ENCODE data around the gene BIVM. TPM values are rescaled to one million over a fixed set of nuclear protein-coding genes. Genes with fewer than 3 reads are reported as not detected.

The BIVM gene
- polyA plus RNA-seq, 2 of the 4 experiments (the other 2 are of a cell fraction), result 7.4 to 14.7 TPM

DNA sequence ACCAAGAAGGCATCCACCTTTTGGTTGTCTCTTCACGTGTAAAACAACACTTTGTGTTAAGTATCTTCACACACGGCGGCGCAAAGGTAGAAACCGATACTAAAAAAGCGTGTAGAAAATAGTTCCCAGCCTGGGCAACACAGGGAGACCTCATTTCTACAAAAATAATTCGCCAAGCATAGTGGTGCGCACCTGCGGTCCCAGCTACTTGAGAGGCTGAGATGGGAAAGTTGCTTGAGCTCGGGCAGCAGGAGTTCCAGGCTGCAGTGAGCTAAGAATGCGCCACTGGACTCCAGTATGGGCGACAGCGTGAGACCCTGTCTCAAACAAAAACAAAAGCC, 46.3 kb downstream of the BIVM start:
- ChIA-PET CTCF (interaction anchor here (0.7 to 3.6 kb wide), 10 partner anchors 10 to 265 kb away, joined by 3 to 12 read pairs (median 4); partner anchors contain the start of gene TEX30), POLR2A (interaction anchor here (0.6 to 2.5 kb wide), 11 partner anchors 8 to 253 kb away, joined by 3 to 23 read pairs (median 4); partner anchors contain the start of genes TEX30 and TPP2)
- FAIRE-seq (no peak), DNase-seq (ENCODE audit: low read depth in 1 of 2, low spot score in 1 of 2) (no peak), ATAC-seq (peak; percentile 51 to 64; a peak in 5 of 6 replicates)
- peaks cover 8% of the 10 kb centered on the region; the same call in 1 of the 3 replicates for H3K4me1 ChIP-seq
- TF ChIP-seq BHLHE40 (IDR thresholded peaks at IDR 0.05; ENCODE audit: low read depth, low read length) (no peak), POLR2A (IDR thresholded peaks at IDR 0.05; ENCODE audit: low read length) (no peak), FOSB (CRISPR knock-in tag; IDR thresholded peaks at IDR 0.05) (no peak)
- H3K4me3 ChIP-seq, result peak overlapping the region; percentile 99
- H3K27ac ChIP-seq, result peak overlapping the region; percentile 84 to 96
- no peaks in the 10 kb centered on the region for H3K9me3 ChIP-seq
- 24% methylated on average over 6 of the region's 13 CpGs for WGBS (ENCODE audit: missing lambda C conversion rate)
- H3K4me2 ChIP-seq, result peak overlapping the region; percentile 95

DNA sequence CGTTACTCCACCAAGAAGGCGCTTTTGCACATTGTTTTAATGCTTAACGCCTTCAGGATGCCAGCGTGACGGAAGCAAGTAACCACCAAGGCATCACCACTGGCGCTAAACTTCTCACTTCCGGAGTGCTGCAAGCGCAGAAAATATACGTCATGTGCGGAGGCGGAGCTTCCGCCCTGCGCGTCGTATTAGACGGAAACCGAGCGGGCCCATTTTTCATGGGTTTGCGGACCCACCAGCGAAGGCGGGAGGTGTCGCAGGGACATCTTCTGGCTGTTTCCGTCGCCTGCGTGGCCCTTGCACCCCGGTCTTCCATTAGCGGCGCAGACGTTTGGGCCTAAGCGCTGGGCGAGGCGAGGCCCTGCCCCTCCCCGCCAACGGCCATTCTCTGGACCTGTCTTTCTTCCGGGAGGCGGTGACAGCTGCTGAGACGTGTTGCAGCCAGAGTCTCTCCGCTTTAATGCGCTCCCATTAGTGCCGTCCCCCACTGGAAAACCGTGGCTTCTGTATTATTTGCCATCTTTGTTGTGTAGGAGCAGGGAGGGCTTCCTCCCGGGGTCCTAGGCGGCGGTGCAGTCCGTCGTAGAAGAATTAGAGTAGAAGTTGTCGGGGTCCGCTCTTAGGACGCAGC, 46.8 kb downstream of the BIVM start, which contains the start of gene ERCC5:
ERCC5 (plus strand) TSS at position 403 of the 631 bp plus-strand sequence. CDS start 235 bp downstream, outside the sequence.
- DNase-seq (ENCODE audit: low read depth in 1 of 2, low spot score in 1 of 2), result peak; percentile 28 to 95
- Histone ChIP-seq H3K27ac (peak within 1 kb of the TSS; percentile 84 to 96), H3K4me3 (peak within 1 kb of the TSS; percentile 99), H3K9me3 (no peaks in the 10 kb centered on the region), H3K4me1 (peaks cover 8% of the 10 kb centered on the region; the same call in 1 of the 3 replicates), H3K4me2 (peak within 1 kb of the TSS; percentile 95)
- no peak for FAIRE-seq
- ChIA-PET CTCF (interaction anchor here (0.7 to 3.6 kb wide), 10 partner anchors 9 to 266 kb away, joined by 3 to 12 read pairs (median 4); partner anchors contain the start of gene TEX30), POLR2A (interaction anchor here (0.6 to 2.5 kb wide), 13 partner anchors 9 to 267 kb away, joined by 3 to 23 read pairs (median 4); partner anchors contain the start of genes TEX30 and TPP2)
- peak; percentile 94 to 96 for ATAC-seq
- WGBS (ENCODE audit: missing lambda C conversion rate), result 0% methylated on average over 13 of the region's 49 CpGs
- TF ChIP-seq ZSCAN20 (CRISPR knock-in tag; IDR thresholded peaks at IDR 0.05) (no peak), TP53 (CRISPR knock-in tag; IDR thresholded peaks at IDR 0.05) (no peak), HEYL (CRISPR knock-in tag; IDR thresholded peaks at IDR 0.05) (no peak), KDM1A (IDR thresholded peaks at IDR 0.05; ENCODE audit: low read depth) (peak; percentile 35; the same call in 1 of the 2 replicates), MAFK (IDR thresholded peaks at IDR 0.05; ENCODE audit: partially characterized antibody) (no peak), EHMT2 (IDR thresholded peaks at IDR 0.05; ENCODE audit: low read depth) (no peak), POLR2AphosphoS2 (conservative IDR thresholded peaks at IDR 0.05; ENCODE audit: low read length) (no peak), GATA3 (IDR thresholded peaks at IDR 0.05; ENCODE audit: borderline replicate concordance) (peak; percentile 20; the same call in 1 of the 2 replicates), SMC3 (IDR thresholded peaks at IDR 0.05) (0 out of 3 replicates have a peak, but pooled peaks have one; percentile 14), NR3C1 (IDR thresholded peaks at IDR 0.05) (no peak), MYC (IDR thresholded peaks at IDR 0.05; ENCODE audit: borderline replicate concordance, low read length) (no peak), FOSL2 (IDR thresholded peaks at IDR 0.05) (no peak), FOSL2 (CRISPR knock-in tag; IDR thresholded peaks at IDR 0.05) (0 out of 2 replicates have a peak, but pooled peaks have one; percentile 9), CHD2 (IDR thresholded peaks at IDR 0.05; ENCODE audit: low read length, partially characterized antibody) (no peak), ZNF302 (CRISPR knock-in tag; IDR thresholded peaks at IDR 0.05) (no peak), HOXB5 (CRISPR knock-in tag; IDR thresholded peaks at IDR 0.05) (no peak), JUN (IDR thresholded peaks at IDR 0.05) (peak; percentile 60 to 84; a peak in 3 of 5 replicates), RAD21 (conservative IDR thresholded peaks at IDR 0.05 in 1 of 2, IDR thresholded peaks at IDR 0.05 in 1 of 2) (0 out of 5 replicates have a peak, but pooled peaks of 1 of the 2 experiments have one; percentile 19), CBX2 (IDR thresholded peaks at IDR 0.05; ENCODE audit: borderline replicate concordance, low read depth) (no peak), ESRRA (IDR thresholded peaks at IDR 0.05; ENCODE audit: borderline replicate concordance, low read length) (no peak), JUNB (IDR thresholded peaks at IDR 0.05) (no peak), RARB (CRISPR knock-in tag; IDR thresholded peaks at IDR 0.05) (no peak), POLR2A (IDR thresholded peaks at IDR 0.05; ENCODE audit: low read length) (peak; percentile 24), PHF8 (IDR thresholded peaks at IDR 0.05; ENCODE audit: borderline replicate concordance, low read depth) (0 out of 2 replicates have a peak, but pooled peaks have one; percentile 51)
- TF ChIP-seq, protein P1, sequence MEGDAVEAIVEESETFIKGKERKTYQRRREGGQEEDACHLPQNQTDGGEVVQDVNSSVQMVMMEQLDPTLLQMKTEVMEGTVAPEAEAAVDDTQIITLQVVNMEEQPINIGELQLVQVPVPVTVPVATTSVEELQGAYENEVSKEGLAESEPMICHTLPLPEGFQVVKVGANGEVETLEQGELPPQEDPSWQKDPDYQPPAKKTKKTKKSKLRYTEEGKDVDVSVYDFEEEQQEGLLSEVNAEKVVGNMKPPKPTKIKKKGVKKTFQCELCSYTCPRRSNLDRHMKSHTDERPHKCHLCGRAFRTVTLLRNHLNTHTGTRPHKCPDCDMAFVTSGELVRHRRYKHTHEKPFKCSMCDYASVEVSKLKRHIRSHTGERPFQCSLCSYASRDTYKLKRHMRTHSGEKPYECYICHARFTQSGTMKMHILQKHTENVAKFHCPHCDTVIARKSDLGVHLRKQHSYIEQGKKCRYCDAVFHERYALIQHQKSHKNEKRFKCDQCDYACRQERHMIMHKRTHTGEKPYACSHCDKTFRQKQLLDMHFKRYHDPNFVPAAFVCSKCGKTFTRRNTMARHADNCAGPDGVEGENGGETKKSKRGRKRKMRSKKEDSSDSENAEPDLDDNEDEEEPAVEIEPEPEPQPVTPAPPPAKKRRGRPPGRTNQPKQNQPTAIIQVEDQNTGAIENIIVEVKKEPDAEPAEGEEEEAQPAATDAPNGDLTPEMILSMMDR (IDR thresholded peaks at IDR 0.05), result no peak
- TF ChIP-seq, protein P2, sequence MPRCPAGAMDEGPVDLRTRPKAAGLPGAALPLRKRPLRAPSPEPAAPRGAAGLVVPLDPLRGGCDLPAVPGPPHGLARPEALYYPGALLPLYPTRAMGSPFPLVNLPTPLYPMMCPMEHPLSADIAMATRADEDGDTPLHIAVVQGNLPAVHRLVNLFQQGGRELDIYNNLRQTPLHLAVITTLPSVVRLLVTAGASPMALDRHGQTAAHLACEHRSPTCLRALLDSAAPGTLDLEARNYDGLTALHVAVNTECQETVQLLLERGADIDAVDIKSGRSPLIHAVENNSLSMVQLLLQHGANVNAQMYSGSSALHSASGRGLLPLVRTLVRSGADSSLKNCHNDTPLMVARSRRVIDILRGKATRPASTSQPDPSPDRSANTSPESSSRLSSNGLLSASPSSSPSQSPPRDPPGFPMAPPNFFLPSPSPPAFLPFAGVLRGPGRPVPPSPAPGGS (IDR thresholded peaks at IDR 0.05), result 0 out of 3 replicates have a peak, but pooled peaks have one; percentile 62
- TF ChIP-seq, protein P3, sequence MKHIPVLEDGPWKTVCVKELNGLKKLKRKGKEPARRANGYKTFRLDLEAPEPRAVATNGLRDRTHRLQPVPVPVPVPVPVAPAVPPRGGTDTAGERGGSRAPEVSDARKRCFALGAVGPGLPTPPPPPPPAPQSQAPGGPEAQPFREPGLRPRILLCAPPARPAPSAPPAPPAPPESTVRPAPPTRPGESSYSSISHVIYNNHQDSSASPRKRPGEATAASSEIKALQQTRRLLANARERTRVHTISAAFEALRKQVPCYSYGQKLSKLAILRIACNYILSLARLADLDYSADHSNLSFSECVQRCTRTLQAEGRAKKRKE (CRISPR knock-in tag; IDR thresholded peaks at IDR 0.05; ENCODE audit: low read depth), result no peak
- TF ChIP-seq, protein P4, sequence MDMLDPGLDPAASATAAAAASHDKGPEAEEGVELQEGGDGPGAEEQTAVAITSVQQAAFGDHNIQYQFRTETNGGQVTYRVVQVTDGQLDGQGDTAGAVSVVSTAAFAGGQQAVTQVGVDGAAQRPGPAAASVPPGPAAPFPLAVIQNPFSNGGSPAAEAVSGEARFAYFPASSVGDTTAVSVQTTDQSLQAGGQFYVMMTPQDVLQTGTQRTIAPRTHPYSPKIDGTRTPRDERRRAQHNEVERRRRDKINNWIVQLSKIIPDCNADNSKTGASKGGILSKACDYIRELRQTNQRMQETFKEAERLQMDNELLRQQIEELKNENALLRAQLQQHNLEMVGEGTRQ (IDR thresholded peaks at IDR 0.05), result peak; percentile 20; the same call in 1 of the 2 replicates
- TF ChIP-seq, protein P5, sequence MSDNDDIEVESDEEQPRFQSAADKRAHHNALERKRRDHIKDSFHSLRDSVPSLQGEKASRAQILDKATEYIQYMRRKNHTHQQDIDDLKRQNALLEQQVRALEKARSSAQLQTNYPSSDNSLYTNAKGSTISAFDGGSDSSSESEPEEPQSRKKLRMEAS (IDR thresholded peaks at IDR 0.05), result peak; percentile 90

All from A549 (cell line).